Stimulated activated CD8-positive, alpha-beta memory T cell treated with anti-CD3 and anti-CD28 coated beads, Interleukin-15, amount 100 ng/mL, for 24 hours (primary cell): ENCODE results near the gene SNX20.

ENCODE experiments used
- DNase-seq: peaks from one replicate; pipeline ENCODE4 v3.0.0-alpha.2; 2020; ENCODE audit warnings: low read depth

Gene SNX20

GRCh38 chr16:50680556-50680893 is 587 bp downstream of the SNX20 start:
- DNase-seq = no peak

GRCh38 chr16:50679676-50680555 is 1.2 kb downstream of the SNX20 start:
- no peak for DNase-seq

DNA sequence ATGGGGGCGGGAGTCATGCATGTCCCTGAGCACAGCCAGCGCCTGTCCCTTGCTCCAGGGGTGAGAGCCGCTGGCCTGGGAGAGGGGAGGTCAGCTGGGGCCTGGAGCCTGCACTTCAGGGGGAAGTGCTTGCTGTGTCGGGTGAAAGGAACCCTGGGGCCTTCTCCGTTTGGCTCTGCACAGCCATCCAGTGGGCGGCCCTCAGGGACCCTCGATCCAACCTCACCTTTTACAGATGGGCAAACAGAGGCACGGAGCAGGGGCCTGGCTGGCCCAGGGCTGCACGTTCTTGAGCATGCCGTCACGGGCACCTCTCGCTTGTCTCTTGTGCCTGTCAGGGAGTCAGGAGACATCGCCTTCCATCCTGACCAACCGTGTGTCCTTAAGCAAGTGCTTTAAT is 1.8 kb downstream of the SNX20 start:
- no peak for DNase-seq

DNA sequence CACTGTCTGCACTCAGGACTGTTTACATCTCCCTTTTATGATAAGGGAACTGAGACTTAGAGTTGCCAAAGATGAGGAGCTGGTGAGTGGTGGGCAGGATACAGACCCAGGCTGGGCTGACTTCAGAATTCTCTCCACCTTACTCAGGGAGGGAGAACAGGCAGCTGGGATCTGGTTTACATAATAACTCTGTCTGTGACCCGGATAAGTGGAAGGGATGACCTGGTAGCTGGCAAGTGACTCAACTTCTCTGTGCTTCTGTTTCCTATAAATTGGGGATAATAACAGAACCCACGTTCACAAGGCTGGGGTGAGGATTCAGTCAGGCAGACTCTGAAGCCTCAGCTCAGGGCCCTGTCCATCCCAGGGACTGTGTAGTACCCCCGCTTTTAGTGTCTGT is 2.6 kb downstream of the SNX20 start:
- DNase-seq = no peak

GRCh38 chr16:50677351-50677750 is 3.8 kb downstream of the SNX20 start:
- DNase-seq = no peak

- no peak for DNase-seq
Measured at GRCh38 chr16:50676684-50677225, 4.4 kb downstream of the SNX20 start.

- no peak for DNase-seq
Measured at GRCh38 chr16:50675686-50676610, 5.2 kb downstream of the SNX20 start.

DNA sequence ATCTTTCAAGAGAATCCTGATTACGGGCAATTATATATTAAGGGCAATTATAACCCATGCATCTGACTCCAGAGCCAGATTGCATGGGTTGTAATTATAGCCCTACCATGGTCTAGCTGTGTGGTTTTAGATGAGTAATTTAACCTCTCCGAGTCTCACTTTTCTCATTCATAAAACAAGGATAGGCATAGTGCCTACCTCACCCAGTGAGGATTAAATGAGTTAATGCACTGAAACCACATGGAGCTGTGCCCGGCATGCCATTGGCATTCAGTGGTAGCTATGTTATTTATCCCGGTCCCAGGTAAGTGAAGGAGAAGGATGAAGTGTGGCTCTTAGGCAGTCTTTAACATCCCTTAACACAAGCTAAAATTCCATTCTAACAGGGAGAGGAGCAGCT is 6.3 kb downstream of the SNX20 start:
- DNase-seq = no peak

DNA sequence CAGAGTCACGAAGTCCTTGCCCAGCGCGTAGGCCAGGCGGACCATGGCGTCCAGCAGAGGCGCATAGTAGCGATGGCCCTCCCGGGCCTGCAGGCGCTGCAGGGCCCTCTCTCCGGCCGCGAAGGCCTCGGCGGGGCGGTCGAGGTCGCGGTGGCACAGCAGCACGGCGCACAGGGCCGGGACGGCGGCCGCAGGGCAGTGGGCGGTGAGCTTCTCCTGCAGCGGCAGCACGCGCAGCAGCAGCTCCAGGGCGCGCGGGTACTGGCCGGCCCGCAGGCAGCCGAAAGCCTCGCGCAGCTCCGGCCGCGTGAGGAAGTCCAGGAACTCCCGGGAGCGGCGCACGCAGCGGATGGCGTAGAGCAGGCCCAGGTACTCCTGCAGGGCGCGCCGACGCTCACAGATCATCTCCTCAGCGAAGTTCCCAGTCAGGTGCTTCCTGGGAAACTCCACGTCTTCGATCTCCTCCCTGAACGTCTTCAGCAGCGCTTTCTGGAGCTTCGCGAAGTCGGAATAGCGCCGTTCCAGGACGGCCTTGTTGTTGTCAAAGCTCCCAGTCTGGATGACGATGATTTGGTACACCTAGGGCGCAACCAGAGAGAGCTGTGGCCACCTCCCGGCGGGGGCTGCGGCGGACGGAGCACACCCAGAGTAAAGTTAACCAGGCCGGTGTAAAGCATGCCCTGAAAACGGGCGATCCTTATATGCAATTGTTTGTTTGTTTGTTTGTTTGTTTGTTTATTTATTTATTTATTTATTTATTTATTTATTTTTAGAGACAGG is 7.4 kb downstream of the SNX20 start:
- DNase-seq = no peak

GRCh38 chr16:50671644-50672260 is 9.4 kb downstream of the SNX20 start:
- DNase-seq = no peak

DNA sequence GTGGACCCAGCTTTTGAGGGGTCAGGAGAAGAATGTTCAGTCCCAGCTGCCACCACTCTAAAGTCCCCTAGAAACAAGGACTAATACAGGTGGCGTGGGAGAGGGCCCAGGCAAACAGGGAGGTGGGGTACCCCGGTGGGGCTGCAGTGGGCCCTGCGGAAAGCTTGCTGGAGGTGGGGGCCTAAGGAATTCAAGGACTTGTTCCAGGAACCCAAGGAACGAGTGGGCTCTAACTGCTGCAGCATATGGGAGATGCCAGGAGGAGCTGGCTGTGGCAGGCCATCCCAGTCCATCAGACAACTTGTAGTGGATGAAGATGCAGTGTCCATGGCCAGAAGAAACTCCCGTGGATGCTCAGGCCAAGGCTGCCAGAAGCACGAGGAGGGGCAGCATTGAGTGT is 10.6 kb downstream of the SNX20 start:
- DNase-seq = no peak

GRCh38 chr16:50669741-50670140 is 11.4 kb downstream of the SNX20 start:
- DNase-seq = no peak

DNA sequence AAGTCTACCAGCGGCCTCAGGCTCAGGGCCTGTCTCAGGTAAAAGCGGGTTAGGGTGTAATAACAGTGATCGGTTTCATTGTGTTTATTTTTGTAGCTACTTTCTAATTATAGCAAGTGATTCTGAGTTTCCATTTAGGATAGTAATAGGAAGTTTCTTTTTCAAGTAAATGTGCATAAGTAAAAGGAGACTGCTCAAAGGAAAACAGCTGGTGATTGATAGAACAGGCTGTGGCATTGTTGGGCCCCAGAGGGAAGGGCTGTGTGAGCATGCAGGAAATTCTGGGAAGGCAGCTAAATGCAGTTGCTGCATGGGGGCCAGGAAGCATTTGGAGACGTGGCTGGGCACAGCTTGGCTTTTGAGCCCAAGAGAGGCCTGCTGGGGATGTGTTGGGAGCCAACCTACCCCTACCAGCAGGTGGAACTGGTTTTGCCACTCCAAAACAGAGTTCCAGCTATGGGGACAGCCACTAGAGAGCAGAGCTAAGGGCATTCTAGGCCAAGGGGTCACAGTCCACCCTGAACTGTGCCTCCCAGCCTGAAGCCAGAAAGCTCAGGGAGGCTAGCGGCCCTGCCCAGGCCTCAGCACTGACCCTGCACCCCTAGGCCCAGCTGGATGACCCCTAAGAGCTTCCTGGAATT is 12.6 kb downstream of the SNX20 start:
- DNase-seq = no peak

DNA sequence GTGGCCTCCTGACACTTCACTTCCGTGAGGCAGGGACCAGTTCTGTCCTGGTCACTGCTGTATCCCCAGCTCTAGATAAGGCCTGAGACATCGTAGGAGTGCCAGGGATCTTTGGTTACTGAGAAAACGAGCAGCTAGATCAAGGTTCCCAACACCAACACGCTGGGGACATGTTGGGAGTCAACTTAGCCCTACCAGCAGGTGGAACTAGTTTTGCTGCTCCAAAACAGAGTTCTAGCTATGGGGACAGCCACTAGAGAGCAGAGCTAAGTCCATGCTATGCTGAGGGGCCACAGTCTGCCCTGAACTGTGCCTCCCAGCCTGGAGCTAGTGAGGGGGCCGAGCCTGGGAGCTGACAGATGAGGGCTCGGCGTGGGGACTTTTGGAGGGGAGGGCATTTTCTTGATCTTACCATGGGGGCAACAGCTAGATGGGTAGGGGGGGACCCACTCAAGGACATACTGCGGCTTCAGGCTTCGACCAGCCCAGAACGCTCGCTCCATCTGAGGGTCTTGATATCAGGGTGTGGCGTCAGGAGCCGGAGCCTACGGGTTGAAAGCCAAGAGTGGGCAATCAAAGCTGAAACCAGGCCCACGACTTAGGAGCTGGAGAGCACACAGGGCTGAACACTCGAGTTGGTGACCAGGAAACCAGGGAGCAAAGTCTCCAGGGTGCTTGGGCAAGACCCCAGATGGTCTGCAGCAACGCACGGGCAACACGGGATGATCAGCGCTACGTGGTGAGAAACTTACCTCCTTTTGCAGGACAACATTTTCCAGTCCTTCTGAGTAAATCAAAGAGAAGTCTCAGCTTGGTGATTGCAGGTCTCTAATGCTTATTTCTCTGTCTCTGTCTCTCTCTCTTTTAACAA is 13.4 kb downstream of the SNX20 start:
- DNase-seq = no peak

DNA sequence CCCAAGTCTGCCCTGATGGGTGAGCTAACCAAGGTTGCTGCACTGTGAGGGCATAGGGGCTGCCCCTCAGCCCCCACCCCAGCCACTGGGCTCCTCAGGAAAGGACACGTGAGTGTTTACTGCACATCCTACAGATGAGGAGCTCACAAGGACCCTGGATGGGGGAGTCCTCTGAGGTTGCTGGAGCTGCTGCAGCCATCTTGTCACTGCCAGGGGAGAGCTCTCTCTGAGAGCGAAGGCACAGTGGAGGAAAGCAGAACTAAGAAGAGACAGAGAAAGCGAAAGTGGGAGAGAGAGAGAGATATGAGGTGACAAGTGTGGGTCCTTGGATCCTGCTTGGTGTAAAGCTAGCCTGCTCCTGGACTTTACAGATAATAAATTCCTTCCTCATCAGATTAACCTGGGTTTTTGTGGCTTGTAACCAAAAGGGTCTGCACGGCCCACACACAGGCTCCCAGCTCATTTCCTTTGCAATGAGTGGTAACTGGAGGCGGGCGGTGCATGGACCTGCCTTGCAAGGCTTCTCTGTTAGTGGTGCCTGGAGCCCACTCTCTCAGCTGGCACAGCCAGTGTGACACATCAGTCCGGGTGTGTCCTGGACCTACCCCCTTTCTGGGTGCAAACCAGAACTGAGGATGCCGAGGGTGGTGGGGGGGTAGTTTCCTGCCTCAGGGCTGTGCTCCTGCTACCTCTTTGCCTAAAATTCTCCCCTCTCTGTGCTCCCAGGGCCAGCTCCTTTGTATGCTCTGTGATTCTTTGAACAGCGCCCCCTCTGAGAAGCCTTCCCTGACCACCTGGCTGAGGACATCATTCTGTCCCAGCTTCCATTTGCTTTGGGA is 14.2 kb downstream of the SNX20 start:
- no peak for DNase-seq

DNA sequence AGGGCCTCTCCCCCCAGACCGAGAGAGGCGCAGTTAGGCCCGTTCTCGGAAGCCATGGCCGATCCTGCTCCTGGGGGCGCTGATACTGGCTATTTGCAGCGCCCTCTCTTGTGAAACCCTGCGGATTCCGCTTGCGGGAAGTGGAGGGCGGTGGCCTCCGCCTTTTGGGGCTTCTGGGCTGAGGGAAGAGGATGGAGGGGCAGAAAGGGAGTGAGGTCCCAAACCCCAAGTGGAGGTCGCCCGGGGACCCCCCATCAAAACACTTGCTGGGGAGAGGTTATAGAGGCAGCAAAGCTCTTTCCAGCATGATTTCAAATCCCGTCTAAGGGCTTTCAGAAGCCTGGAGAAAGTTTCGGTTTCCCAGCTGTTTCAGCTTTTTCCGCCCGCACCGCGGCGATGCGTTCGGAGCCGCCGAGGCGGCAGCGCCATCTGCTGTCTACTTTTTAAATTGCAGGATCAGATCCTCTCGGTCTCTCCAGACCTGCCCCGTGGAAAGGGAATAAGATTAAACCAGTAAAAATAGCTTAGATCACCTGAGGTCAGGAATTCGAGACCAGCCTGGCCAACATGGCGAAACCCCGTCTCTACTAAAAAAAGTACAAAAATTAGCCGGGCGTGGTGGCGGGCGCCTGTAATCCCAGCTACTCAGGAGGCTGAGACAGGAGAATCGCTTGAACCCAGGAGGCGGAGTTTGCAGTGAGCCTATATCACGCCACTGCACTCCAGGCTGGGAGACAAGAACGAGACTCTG is 15.8 kb downstream of the SNX20 start:
- peak; percentile 83 for DNase-seq

GRCh38 chr16:50664270-50664669 is 16.8 kb downstream of the SNX20 start:
- no peak for DNase-seq

- DNase-seq = no peak
Measured at GRCh38 chr16:50662306-50662940, 18.7 kb downstream of the SNX20 start.
